SK-N-MC (cell line): ENCODE measurements around the gene MRGPRX2.

Experiments used
- DNase-seq: peaks from one replicate; pipeline ENCODE4 v3.0.0-alpha.2; 2011; ENCODE audit warnings: low read depth, low spot score
- H3K27ac ChIP-seq: fragments of 200-600 bp; sonication (generic); 2 replicates; pipeline ENCODE4 v1.5.1; 2016; ENCODE audit warnings: mixed run types
- H3K36me3 ChIP-seq: fragments of 200-600 bp; sonication (generic); 2 replicates; pipeline ENCODE4 v1.6.1; 2017; ENCODE audit warnings: antibody characterized with exemption, low read length, mixed read lengths; ENCODE audit not compliant: insufficient read depth
- H3K4me3 ChIP-seq: fragments of 200-600 bp; sonication (generic); 2 replicates; pipeline ENCODE4 v1.5.1; 2016
- H3K9ac ChIP-seq: fragments of 200-600 bp; sonication (generic); 2 replicates; pipeline ENCODE4 v1.8.0; 2017; ENCODE audit warnings: mixed run types, mixed read lengths; ENCODE audit not compliant: insufficient read length
- H3K9me3 ChIP-seq: fragments of 200-600 bp; sonication (generic); 2 replicates; pipeline ENCODE4 v1.6.1; 2017; ENCODE audit warnings: low read depth, mild to moderate bottlenecking, antibody characterized with exemption, low read length, moderate library complexity, mixed read lengths
- EZH2 ChIP-seq: fragments of 200-600 bp; sonication (generic); IDR thresholded peaks from one replicate; pipeline ENCODE4 v1.6.1; 2017; ENCODE audit warnings: antibody characterized with exemption
- FOXP2 ChIP-seq: optimal IDR thresholded peaks from 2 replicates; pipeline ENCODE3; 2011; ENCODE audit warnings: mild to moderate bottlenecking, moderate library complexity; ENCODE audit not compliant: insufficient read depth; ENCODE audit errors: extremely low read length, control extremely low read depth
- POLR2AphosphoS5 ChIP-seq: IDR thresholded peaks from 2 replicates; pipeline ENCODE4 v1.6.1; 2012; ENCODE audit warnings: mild to moderate bottlenecking, low read depth, low read length, borderline replicate concordance

MRGPRX2 gene

GRCh38 chr11:19093976-19094375 lies 33.5 kb upstream of the MRGPRX2 start:
- TF ChIP-seq POLR2AphosphoS5 (no peak), FOXP2 (no peak), EZH2 (no peak)

GRCh38 chr11:19092850-19093249 lies 32.3 kb upstream of the MRGPRX2 start:
- DNase-seq, result no peak
- Histone ChIP-seq H3K9me3 (no peaks in the 10 kb centered on the region), H3K27ac (no peak overlapping the region), H3K4me3 (no peak overlapping the region), H3K36me3 (no peaks in the 10 kb centered on the region), H3K9ac (no peak overlapping the region)
- TF ChIP-seq POLR2AphosphoS5 (no peak), EZH2 (no peak), FOXP2 (no peak)

More at GRCh38 chr11:19093976-19094375, 33.5 kb upstream of the MRGPRX2 start:
- no peak for DNase-seq
- H3K36me3 ChIP-seq, result no peaks in the 10 kb centered on the region
- no peaks in the 10 kb centered on the region for H3K9me3 ChIP-seq
- no peak overlapping the region for H3K9ac ChIP-seq
- no peak overlapping the region for H3K27ac ChIP-seq
- H3K4me3 ChIP-seq, result no peak overlapping the region

- Histone ChIP-seq H3K36me3 (no peaks in the 10 kb centered on the region), H3K9ac (no peak overlapping the region), H3K4me3 (no peak overlapping the region), H3K9me3 (no peaks in the 10 kb centered on the region), H3K27ac (no peak overlapping the region)
- TF ChIP-seq POLR2AphosphoS5 (no peak), EZH2 (no peak), FOXP2 (no peak)
- no peak for DNase-seq
Measured at GRCh38 chr11:19092342-19092741, 31.8 kb upstream of the MRGPRX2 start.

GRCh38 chr11:19091366-19091765 lies 30.8 kb upstream of the MRGPRX2 start:
- no peak for DNase-seq
- TF ChIP-seq FOXP2, result no peak
- TF ChIP-seq POLR2AphosphoS5, result no peak
- no peak for TF ChIP-seq EZH2

GRCh38 chr11:19089421-19089820 lies 28.9 kb upstream of the MRGPRX2 start:
- Histone ChIP-seq H3K27ac (no peak overlapping the region), H3K36me3 (no peaks in the 10 kb centered on the region), H3K4me3 (no peak overlapping the region), H3K9me3 (no peaks in the 10 kb centered on the region), H3K9ac (no peak overlapping the region)
- TF ChIP-seq FOXP2, result no peak
- no peak for TF ChIP-seq POLR2AphosphoS5
- no peak for TF ChIP-seq EZH2
- no peak for DNase-seq

More at GRCh38 chr11:19091366-19091765, 30.8 kb upstream of the MRGPRX2 start:
- Histone ChIP-seq H3K36me3 (no peaks in the 10 kb centered on the region), H3K27ac (no peak overlapping the region), H3K9ac (no peak overlapping the region), H3K4me3 (no peak overlapping the region), H3K9me3 (no peaks in the 10 kb centered on the region)

- H3K27ac ChIP-seq, result no peak overlapping the region
- no peak for DNase-seq
- no peak overlapping the region for H3K4me3 ChIP-seq
- no peak overlapping the region for H3K9ac ChIP-seq
- H3K36me3 ChIP-seq, result no peaks in the 10 kb centered on the region
- H3K9me3 ChIP-seq, result no peaks in the 10 kb centered on the region
- TF ChIP-seq FOXP2 (no peak), EZH2 (no peak), POLR2AphosphoS5 (no peak)
Measured at GRCh38 chr11:19088791-19089190, 28.3 kb upstream of the MRGPRX2 start.

- Histone ChIP-seq H3K27ac (no peak overlapping the region), H3K4me3 (no peak overlapping the region), H3K36me3 (no peaks in the 10 kb centered on the region), H3K9me3 (no peaks in the 10 kb centered on the region), H3K9ac (no peak overlapping the region)
- TF ChIP-seq POLR2AphosphoS5 (no peak), FOXP2 (no peak), EZH2 (no peak)
- no peak for DNase-seq
Measured at GRCh38 chr11:19087658-19088057, 27.1 kb upstream of the MRGPRX2 start.

GRCh38 chr11:19084661-19085315 lies 24.3 kb upstream of the MRGPRX2 start:
- TF ChIP-seq POLR2AphosphoS5 (no peak), FOXP2 (no peak), EZH2 (no peak)
- no peak overlapping the region for H3K9ac ChIP-seq
- H3K36me3 ChIP-seq, result no peaks in the 10 kb centered on the region
- DNase-seq, result no peak
- H3K27ac ChIP-seq, result no peak overlapping the region
- no peak overlapping the region for H3K4me3 ChIP-seq
- H3K9me3 ChIP-seq, result no peaks in the 10 kb centered on the region

- H3K27ac ChIP-seq, result no peak overlapping the region
- no peak for DNase-seq
- TF ChIP-seq EZH2 (no peak), POLR2AphosphoS5 (no peak), FOXP2 (no peak)
- no peaks in the 10 kb centered on the region for H3K36me3 ChIP-seq
- no peaks in the 10 kb centered on the region for H3K9me3 ChIP-seq
- no peak overlapping the region for H3K9ac ChIP-seq
- H3K4me3 ChIP-seq, result no peak overlapping the region
Measured at GRCh38 chr11:19083166-19083565, 22.6 kb upstream of the MRGPRX2 start.
